Measurements from ENCODE around the gene SLC36A1. TPM values are rescaled to one million over a fixed set of nuclear protein-coding genes. Genes with fewer than 3 reads are reported as not detected.

Gene SLC36A1
- total and polyA plus RNA-seq, 2 of the 8 experiments (the other 6 are each of a cell fraction or from before 2014, with no cell fraction given), result 6.6 to 9.6 TPM

DNA sequence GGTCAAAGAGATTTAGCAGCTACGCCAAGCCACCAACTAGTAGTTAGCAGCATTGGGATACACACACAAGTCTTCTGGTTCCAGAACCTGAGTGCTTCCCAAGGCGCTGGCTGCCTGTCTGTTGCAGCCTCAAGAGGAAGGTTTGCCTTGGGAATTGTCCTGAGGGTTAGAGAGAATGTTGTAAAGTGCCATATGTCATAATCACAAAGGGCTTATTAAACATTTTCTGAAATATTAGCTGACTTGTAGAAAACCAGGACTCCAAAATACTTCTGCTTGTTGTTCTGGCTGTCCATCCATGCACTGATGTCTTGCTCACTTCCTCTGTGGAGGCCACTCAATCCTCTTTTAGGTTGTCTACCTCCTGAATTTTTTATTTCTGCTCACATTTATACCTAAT, 46.3 kb downstream of the SLC36A1 start (continued):
- TF ChIP-seq SIN3A (conservative IDR thresholded peaks at IDR 0.05 in 1 of 2, IDR thresholded peaks at IDR 0.05 in 1 of 2; ENCODE audit: low read depth in 1 of 2, low read length in 2 of 2) (no peak), SIRT6 (IDR thresholded peaks at IDR 0.05; ENCODE audit: low read length) (no peak), SAP30 (IDR thresholded peaks at IDR 0.05; ENCODE audit: insufficient read depth, insufficient replicate concordance, low read length) (no peak), RNF2 (IDR thresholded peaks at IDR 0.05; ENCODE audit: borderline replicate concordance, low read depth, low read length, missing control alignments, poor library complexity, severe bottlenecking) (no peak), EGR1 (IDR thresholded peaks at IDR 0.05; ENCODE audit: borderline replicate concordance, low read depth, low read length) (no peak)
